GM12892 (cell line): ENCODE data around the gene HID1.

ENCODE experiments used
- POLR2A ChIP-seq: IDR thresholded peaks from 2 replicates; pipeline ENCODE4 v1.6.1; 2011; ENCODE audit warnings: low read depth, low read length, control low read depth
- POLR2AphosphoS5 ChIP-seq: IDR thresholded peaks from 2 replicates; pipeline ENCODE4 v1.6.1; 2011; ENCODE audit warnings: low read depth, low read length, control low read depth

DNA sequence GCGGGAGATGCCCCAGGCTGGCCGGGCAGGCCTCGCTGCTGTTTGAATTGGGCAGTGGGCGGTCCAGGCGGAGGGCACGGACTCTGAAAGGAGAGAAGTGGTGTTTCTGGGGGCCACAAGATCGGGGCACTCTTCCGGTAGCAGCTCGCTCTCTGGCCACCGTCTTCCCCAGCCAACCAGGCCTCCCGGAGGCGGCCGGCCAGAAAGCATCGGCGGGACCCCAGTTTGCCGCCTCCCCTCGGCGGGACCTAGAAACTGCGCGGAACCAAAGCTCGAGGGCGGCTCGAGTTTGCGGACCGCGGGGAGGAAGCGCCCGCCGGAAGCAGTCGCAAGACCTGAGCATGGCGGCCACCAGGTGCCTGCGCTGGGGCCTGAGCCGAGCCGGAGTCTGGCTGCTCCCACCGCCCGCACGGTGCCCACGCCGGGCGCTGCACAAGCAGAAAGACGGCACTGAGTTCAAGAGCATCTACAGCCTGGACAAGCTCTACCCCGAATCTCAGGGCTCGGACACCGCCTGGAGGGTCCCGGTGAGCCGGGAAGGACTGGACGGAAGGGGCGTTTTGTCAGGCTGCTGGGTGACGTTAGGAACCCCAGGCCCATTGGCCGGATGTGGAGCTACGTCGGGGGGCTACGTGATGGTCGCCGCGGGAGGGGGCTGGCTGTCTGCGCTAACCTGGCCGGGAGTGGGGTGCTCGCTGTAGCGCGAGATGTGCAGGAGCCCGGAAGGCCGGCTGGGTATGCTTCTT, 40.0 kb upstream of the HID1 start, which contains the start of gene MRPL58:
- TF ChIP-seq POLR2AphosphoS5: peak; percentile 92
- TF ChIP-seq POLR2A: peak; percentile 82
